ENCODE results near the gene IQCC.

IQCC gene

GRCh38 chr1:32216566-32216965 lies 11.1 kb downstream of the IQCC start:
- Histone ChIP-seq H3K36me3 (ENCODE audit: control insufficient read depth, insufficient read depth, low read length) (peaks cover 17% of the 10 kb centered on the region), H3K4me3 (ENCODE audit: low read depth, low read length) (no peak overlapping the region), H3K27me3 (ENCODE audit: control insufficient read depth, insufficient read depth, low read length) (no peaks in the 10 kb centered on the region), H3K9me3 (ENCODE audit: control insufficient read depth, insufficient read depth, low read length) (no peaks in the 10 kb centered on the region), H3K4me1 (ENCODE audit: control insufficient read depth, insufficient read depth, low read length) (no peaks in the 10 kb centered on the region), H3K9ac (ENCODE audit: low read depth, low read length) (no peak overlapping the region)

- no peak overlapping the region for H3K9ac ChIP-seq (ENCODE audit: low read depth, low read length)
- H3K9me3 ChIP-seq (ENCODE audit: control insufficient read depth, insufficient read depth, low read length), result no peaks in the 10 kb centered on the region
- H3K4me1 ChIP-seq (ENCODE audit: control insufficient read depth, insufficient read depth, low read length), result no peaks in the 10 kb centered on the region
- no peak overlapping the region for H3K4me3 ChIP-seq (ENCODE audit: low read depth, low read length)
- H3K36me3 ChIP-seq (ENCODE audit: control insufficient read depth, insufficient read depth, low read length), result peaks cover 17% of the 10 kb centered on the region
- no peaks in the 10 kb centered on the region for H3K27me3 ChIP-seq (ENCODE audit: control insufficient read depth, insufficient read depth, low read length)
These were observed 13.6 kb downstream of the IQCC start for GRCh38 chr1:32219022-32219421.

GRCh38 chr1:32220746-32221580 lies 15.5 kb downstream of the IQCC start:
- Histone ChIP-seq H3K9ac (ENCODE audit: low read depth, low read length) (no peak overlapping the region), H3K4me3 (ENCODE audit: low read depth, low read length) (peak overlapping the region; percentile 96), H3K9me3 (ENCODE audit: control insufficient read depth, insufficient read depth, low read length) (no peaks in the 10 kb centered on the region), H3K36me3 (ENCODE audit: control insufficient read depth, insufficient read depth, low read length) (peaks cover 22% of the 10 kb centered on the region), H3K27me3 (ENCODE audit: control insufficient read depth, insufficient read depth, low read length) (no peaks in the 10 kb centered on the region), H3K4me1 (ENCODE audit: control insufficient read depth, insufficient read depth, low read length) (no peaks in the 10 kb centered on the region)

GRCh38 chr1:32221581-32221979 lies 16.1 kb downstream of the IQCC start:
- Histone ChIP-seq H3K4me1 (ENCODE audit: control insufficient read depth, insufficient read depth, low read length) (no peaks in the 10 kb centered on the region), H3K27me3 (ENCODE audit: control insufficient read depth, insufficient read depth, low read length) (no peaks in the 10 kb centered on the region), H3K4me3 (ENCODE audit: low read depth, low read length) (peak overlapping the region; percentile 96), H3K36me3 (ENCODE audit: control insufficient read depth, insufficient read depth, low read length) (peaks cover 23% of the 10 kb centered on the region), H3K9ac (ENCODE audit: low read depth, low read length) (peak overlapping the region; percentile 74), H3K9me3 (ENCODE audit: control insufficient read depth, insufficient read depth, low read length) (no peaks in the 10 kb centered on the region)

DNA sequence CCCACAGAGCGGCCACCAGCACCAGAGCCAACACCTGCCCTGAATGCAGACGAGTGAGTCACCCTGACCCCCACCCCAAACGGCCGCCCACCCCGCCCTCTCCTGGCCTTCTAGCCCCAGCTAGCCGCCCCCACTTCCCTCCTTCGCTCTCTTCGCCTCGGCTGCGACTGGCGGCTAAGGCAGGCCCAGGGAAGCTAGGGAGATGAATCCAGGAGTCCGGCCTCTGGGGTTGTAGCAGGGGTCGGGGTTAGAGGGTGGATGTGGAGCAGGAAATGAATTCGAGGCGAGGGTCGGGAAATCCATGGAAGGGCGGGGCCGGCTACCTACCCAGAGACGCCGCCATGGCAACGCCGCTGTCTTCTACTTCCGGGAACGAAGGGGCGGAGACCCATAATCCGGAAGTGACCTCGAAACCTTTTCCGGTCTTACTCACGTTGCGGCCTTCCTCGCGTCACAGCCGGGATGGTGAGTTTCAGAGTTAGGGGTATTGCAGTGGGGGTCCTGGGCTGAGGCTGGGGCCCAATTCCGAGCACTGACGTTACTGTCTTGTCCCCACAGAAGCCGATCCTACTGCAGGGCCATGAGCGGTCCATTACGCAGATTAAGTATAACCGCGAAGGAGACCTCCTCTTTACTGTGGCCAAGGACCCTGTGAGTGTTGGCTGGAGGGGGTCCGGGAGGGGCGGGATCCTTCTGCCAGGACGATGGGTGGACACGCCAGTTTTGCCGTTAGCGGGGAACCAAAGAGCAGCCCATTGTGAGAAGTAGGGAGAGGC lies 16.7 kb downstream of the IQCC start, which contains the start of the genes EIF3I and TMEM234:
Gene EIF3I (plus strand): TSS at position 428 of the 776 bp plus-strand sequence. CDS start 35 bp downstream, at position 463.
Gene TMEM234 (minus strand): TSS at position 374 of the 776 bp plus-strand sequence. CDS start 31 bp downstream, at position 343.
- no peaks in the 10 kb centered on the region for H3K9me3 ChIP-seq (ENCODE audit: control insufficient read depth, insufficient read depth, low read length)
- no peaks in the 10 kb centered on the region for H3K27me3 ChIP-seq (ENCODE audit: control insufficient read depth, insufficient read depth, low read length)
- peak within 1 kb of the TSS; percentile 74 for H3K9ac ChIP-seq (ENCODE audit: low read depth, low read length)
- no peaks in the 10 kb centered on the region for H3K4me1 ChIP-seq (ENCODE audit: control insufficient read depth, insufficient read depth, low read length)
- peaks cover 22% of the 10 kb centered on the region for H3K36me3 ChIP-seq (ENCODE audit: control insufficient read depth, insufficient read depth, low read length)
- peak within 1 kb of the TSS; percentile 96 for H3K4me3 ChIP-seq (ENCODE audit: low read depth, low read length)

DNA sequence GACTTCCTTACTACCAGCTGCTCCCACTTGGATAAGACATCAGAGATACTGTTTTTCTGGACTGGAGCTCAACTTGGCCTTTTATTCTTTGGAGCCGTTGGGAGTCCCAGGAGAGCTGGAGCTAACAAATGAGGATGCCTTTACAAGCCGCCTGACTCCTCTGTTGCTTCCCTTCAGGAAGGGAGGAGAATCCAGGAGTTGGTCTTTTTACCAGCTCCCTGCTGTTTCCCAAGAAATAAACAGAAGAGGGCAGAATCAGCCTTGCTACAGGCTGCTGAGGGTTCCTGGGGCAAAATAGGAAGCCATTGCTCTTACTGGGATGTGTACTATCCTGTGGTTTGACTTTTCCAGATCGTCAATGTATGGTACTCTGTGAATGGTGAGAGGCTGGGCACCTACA lies 18.2 kb downstream of the IQCC start:
- H3K9ac ChIP-seq (ENCODE audit: low read depth, low read length), result no peak overlapping the region
- no peak overlapping the region for H3K4me3 ChIP-seq (ENCODE audit: low read depth, low read length)
- no peaks in the 10 kb centered on the region for H3K9me3 ChIP-seq (ENCODE audit: control insufficient read depth, insufficient read depth, low read length)
- no peaks in the 10 kb centered on the region for H3K4me1 ChIP-seq (ENCODE audit: control insufficient read depth, insufficient read depth, low read length)
- H3K27me3 ChIP-seq (ENCODE audit: control insufficient read depth, insufficient read depth, low read length), result no peaks in the 10 kb centered on the region
- peaks cover 34% of the 10 kb centered on the region for H3K36me3 ChIP-seq (ENCODE audit: control insufficient read depth, insufficient read depth, low read length)

GRCh38 chr1:32224285-32224684 lies 18.8 kb downstream of the IQCC start:
- H3K9ac ChIP-seq (ENCODE audit: low read depth, low read length), result no peak overlapping the region
- no peak overlapping the region for H3K4me3 ChIP-seq (ENCODE audit: low read depth, low read length)
- no peaks in the 10 kb centered on the region for H3K27me3 ChIP-seq (ENCODE audit: control insufficient read depth, insufficient read depth, low read length)
- H3K36me3 ChIP-seq (ENCODE audit: control insufficient read depth, insufficient read depth, low read length), result peaks cover 38% of the 10 kb centered on the region
- no peaks in the 10 kb centered on the region for H3K9me3 ChIP-seq (ENCODE audit: control insufficient read depth, insufficient read depth, low read length)
- H3K4me1 ChIP-seq (ENCODE audit: control insufficient read depth, insufficient read depth, low read length), result no peaks in the 10 kb centered on the region

- Histone ChIP-seq H3K27me3 (ENCODE audit: control insufficient read depth, insufficient read depth, low read length) (no peaks in the 10 kb centered on the region), H3K4me3 (ENCODE audit: low read depth, low read length) (no peak overlapping the region), H3K9me3 (ENCODE audit: control insufficient read depth, insufficient read depth, low read length) (no peaks in the 10 kb centered on the region), H3K4me1 (ENCODE audit: control insufficient read depth, insufficient read depth, low read length) (no peaks in the 10 kb centered on the region), H3K36me3 (ENCODE audit: control insufficient read depth, insufficient read depth, low read length) (peaks cover 52% of the 10 kb centered on the region), H3K9ac (ENCODE audit: low read depth, low read length) (no peak overlapping the region)
These were observed 23.3 kb downstream of the IQCC start for GRCh38 chr1:32228771-32229170.

- Histone ChIP-seq H3K9me3 (ENCODE audit: control insufficient read depth, insufficient read depth, low read length) (no peaks in the 10 kb centered on the region), H3K9ac (ENCODE audit: low read depth, low read length) (no peak overlapping the region), H3K27me3 (ENCODE audit: control insufficient read depth, insufficient read depth, low read length) (no peaks in the 10 kb centered on the region), H3K4me3 (ENCODE audit: low read depth, low read length) (no peak overlapping the region), H3K4me1 (ENCODE audit: control insufficient read depth, insufficient read depth, low read length) (no peaks in the 10 kb centered on the region), H3K36me3 (ENCODE audit: control insufficient read depth, insufficient read depth, low read length) (peaks cover 40% of the 10 kb centered on the region)
These were observed 26.5 kb downstream of the IQCC start for GRCh38 chr1:32231843-32232432.

DNA sequence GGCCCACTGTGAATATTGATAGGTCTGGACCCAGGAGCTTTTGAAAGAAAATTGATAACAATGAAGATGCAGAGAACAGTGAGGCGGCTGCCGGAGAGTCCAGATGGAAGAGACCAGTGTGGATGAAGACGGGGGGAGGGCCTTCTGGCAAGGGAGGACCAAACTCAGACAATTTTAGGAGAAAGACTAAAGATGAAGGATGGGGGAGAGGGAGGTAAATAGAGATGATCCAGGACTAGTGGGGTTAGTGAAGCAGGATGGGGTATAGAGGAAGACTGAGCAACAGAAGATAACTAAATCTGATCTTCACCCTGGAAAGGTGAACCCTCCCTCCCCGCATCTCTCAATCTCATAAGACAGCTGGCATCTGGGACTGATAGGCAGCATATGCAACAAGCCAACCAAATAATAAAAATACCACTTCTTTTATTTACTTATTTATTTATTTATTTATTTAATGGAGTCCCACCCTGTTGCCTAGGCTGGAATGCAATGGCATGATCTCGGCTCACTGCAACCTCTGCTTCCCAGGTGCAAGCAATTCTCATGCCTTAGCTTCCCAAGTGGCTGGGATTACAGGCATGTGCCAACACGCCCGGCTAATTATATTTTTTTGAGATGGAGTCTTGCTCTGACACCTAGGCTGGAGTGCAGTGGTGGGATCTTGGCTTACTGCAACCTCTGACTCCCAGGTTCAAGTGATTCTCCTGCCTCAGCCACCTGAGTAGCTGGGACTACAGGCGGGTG lies 27.3 kb downstream of the IQCC start:
- Histone ChIP-seq H3K4me3 (ENCODE audit: low read depth, low read length) (no peak overlapping the region), H3K36me3 (ENCODE audit: control insufficient read depth, insufficient read depth, low read length) (peaks cover 35% of the 10 kb centered on the region), H3K4me1 (ENCODE audit: control insufficient read depth, insufficient read depth, low read length) (no peaks in the 10 kb centered on the region), H3K9ac (ENCODE audit: low read depth, low read length) (no peak overlapping the region), H3K27me3 (ENCODE audit: control insufficient read depth, insufficient read depth, low read length) (no peaks in the 10 kb centered on the region), H3K9me3 (ENCODE audit: control insufficient read depth, insufficient read depth, low read length) (no peaks in the 10 kb centered on the region)

DNA sequence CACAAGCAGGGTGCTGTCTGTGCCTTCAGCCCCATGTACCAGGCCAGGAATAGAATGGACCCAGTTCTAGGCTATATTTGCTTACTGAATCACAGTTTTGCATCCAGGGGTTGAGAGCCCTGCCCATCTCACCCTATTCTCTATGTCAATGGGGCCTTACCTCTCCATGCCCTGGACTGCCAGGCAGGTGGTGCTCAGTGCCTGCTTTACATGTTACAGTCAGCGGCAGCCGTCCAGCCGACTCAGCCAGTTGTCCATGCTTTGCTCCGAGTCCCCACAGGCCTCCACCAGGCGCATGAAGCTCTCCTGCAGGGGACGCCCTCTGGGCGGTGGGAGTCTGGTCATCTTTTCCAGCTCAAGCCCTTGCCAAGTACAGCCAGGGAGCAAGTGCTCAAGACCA lies 29.3 kb downstream of the IQCC start:
- Histone ChIP-seq H3K36me3 (ENCODE audit: control insufficient read depth, insufficient read depth, low read length) (peaks cover 17% of the 10 kb centered on the region), H3K27me3 (ENCODE audit: control insufficient read depth, insufficient read depth, low read length) (no peaks in the 10 kb centered on the region), H3K9ac (ENCODE audit: low read depth, low read length) (no peak overlapping the region), H3K9me3 (ENCODE audit: control insufficient read depth, insufficient read depth, low read length) (no peaks in the 10 kb centered on the region), H3K4me1 (ENCODE audit: control insufficient read depth, insufficient read depth, low read length) (no peaks in the 10 kb centered on the region), H3K4me3 (ENCODE audit: low read depth, low read length) (no peak overlapping the region)
